ENCODE results near the gene CD3G. TPM values are rescaled to one million over a fixed set of nuclear protein-coding genes. Genes with fewer than 3 reads are reported as not detected.

The CD3G gene
- total and polyA plus RNA-seq, 2 of the 4 experiments (the other 2 are of a cell fraction), result not detected

GRCh38 chr11:118314988-118315411 is 29.1 kb upstream of the CD3G start:
- POLR2A ChIA-PET (ENCODE audit: unreplicated experiment), result no interaction called here
- Histone ChIP-seq H3K9ac (ENCODE audit: low read depth, low read length) (no peak overlapping the region), H3K36me3 (ENCODE audit: control insufficient read depth, insufficient read depth, low read length) (no peaks in the 10 kb centered on the region), H3K4me3 (ENCODE audit: insufficient read depth, low read depth, low read length) (no peak overlapping the region), H3K27me3 (ENCODE audit: control insufficient read depth, insufficient read depth, low read length) (peaks cover 18% of the 10 kb centered on the region; the same call in 1 of the 2 replicates), H3K56ac (ENCODE audit: extremely low read depth, insufficient read depth, low read length) (no peak overlapping the region), H2BK120ac (ENCODE audit: low read depth, low read length) (no peak overlapping the region), H3K14ac (replicated peaks; ENCODE audit: low read depth, low read length) (no peak overlapping the region), H4K5ac (ENCODE audit: low read depth, low read length) (no peak overlapping the region), H3K9me1 (ENCODE audit: insufficient read depth, low read length) (no peaks in the 10 kb centered on the region), H2AK9ac (replicated peaks; ENCODE audit: low read depth, low read length, poor library complexity) (no peak overlapping the region), H3K27ac (ENCODE audit: insufficient read depth, low read length) (no peak overlapping the region), H3K23ac (ENCODE audit: low read depth, low read length) (no peak overlapping the region), H3K4me1 (ENCODE audit: control insufficient read depth, insufficient read depth, low read length) (no peaks in the 10 kb centered on the region), H3K18ac (ENCODE audit: low read depth, low read length) (no peak overlapping the region), H4K8ac (ENCODE audit: low read depth in 2 of 2, low read length in 2 of 2) (no peak overlapping the region), H2AFZ (replicated peaks; ENCODE audit: low read length, poor library complexity) (no peak overlapping the region), H3K4me2 (ENCODE audit: low read depth, low read length) (no peak overlapping the region), H3K4ac (ENCODE audit: low read depth, low read length) (no peak overlapping the region), H2BK5ac (ENCODE audit: low read depth, low read length, poor library complexity, severe bottlenecking) (no peak overlapping the region), H2BK15ac (ENCODE audit: low read depth, low read length) (no peak overlapping the region), H3K79me1 (ENCODE audit: low read depth in 1 of 2, low read length in 2 of 2) (no peaks in the 10 kb centered on the region), H2BK20ac (ENCODE audit: low read depth, low read length) (no peak overlapping the region), H3K9me3 (ENCODE audit: control insufficient read depth, insufficient read depth, low read length) (no peaks in the 10 kb centered on the region), H4K91ac (ENCODE audit: insufficient read depth, low read depth, low read length) (no peak overlapping the region), H2AK5ac (ENCODE audit: low read depth, low read length) (no peak overlapping the region), H4K20me1 (ENCODE audit: insufficient read depth, low read length) (no peaks in the 10 kb centered on the region)
- in situ Hi-C loops (cut with MboI; ENCODE audit: low sequenced_read_pairs) (no loop called here), dilution Hi-C loops (cut with HindIII; ENCODE audit: low sequenced_read_pairs, unreplicated experiment) (no loop called here), intact Hi-C loops (cut with micrococcal nuclease) (no loop called here)
- CTCF ChIA-PET, result no interaction called here
- no peak for ATAC-seq (ENCODE audit: low read depth)
- no peak for TF ChIP-seq ELK1 (IDR thresholded peaks at IDR 0.05; ENCODE audit: borderline replicate concordance, low read depth, low read length)
- TF ChIP-seq MXI1 (IDR thresholded peaks at IDR 0.05; ENCODE audit: borderline replicate concordance, low read depth, low read length), result no peak
- no peak for TF ChIP-seq CHD1 (IDR thresholded peaks at IDR 0.05; ENCODE audit: low read depth, low read length)
- no peak for TF ChIP-seq FOS (IDR thresholded peaks at IDR 0.05; ENCODE audit: low read depth, low read length)
- TF ChIP-seq MAFK (IDR thresholded peaks at IDR 0.05; ENCODE audit: low read depth, low read length), result no peak
- no peak for TF ChIP-seq MAZ (IDR thresholded peaks at IDR 0.05; ENCODE audit: borderline replicate concordance, low read depth, low read length)
- TF ChIP-seq, protein P1, sequence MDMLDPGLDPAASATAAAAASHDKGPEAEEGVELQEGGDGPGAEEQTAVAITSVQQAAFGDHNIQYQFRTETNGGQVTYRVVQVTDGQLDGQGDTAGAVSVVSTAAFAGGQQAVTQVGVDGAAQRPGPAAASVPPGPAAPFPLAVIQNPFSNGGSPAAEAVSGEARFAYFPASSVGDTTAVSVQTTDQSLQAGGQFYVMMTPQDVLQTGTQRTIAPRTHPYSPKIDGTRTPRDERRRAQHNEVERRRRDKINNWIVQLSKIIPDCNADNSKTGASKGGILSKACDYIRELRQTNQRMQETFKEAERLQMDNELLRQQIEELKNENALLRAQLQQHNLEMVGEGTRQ (IDR thresholded peaks at IDR 0.05; ENCODE audit: low read depth, low read length), result no peak
- no peak for TF ChIP-seq RFX5 (IDR thresholded peaks at IDR 0.05; ENCODE audit: low read depth, low read length)
- no peak for TF ChIP-seq POLR2A (IDR thresholded peaks at IDR 0.05; ENCODE audit: low read depth, low read length)
- TF ChIP-seq, protein P2, sequence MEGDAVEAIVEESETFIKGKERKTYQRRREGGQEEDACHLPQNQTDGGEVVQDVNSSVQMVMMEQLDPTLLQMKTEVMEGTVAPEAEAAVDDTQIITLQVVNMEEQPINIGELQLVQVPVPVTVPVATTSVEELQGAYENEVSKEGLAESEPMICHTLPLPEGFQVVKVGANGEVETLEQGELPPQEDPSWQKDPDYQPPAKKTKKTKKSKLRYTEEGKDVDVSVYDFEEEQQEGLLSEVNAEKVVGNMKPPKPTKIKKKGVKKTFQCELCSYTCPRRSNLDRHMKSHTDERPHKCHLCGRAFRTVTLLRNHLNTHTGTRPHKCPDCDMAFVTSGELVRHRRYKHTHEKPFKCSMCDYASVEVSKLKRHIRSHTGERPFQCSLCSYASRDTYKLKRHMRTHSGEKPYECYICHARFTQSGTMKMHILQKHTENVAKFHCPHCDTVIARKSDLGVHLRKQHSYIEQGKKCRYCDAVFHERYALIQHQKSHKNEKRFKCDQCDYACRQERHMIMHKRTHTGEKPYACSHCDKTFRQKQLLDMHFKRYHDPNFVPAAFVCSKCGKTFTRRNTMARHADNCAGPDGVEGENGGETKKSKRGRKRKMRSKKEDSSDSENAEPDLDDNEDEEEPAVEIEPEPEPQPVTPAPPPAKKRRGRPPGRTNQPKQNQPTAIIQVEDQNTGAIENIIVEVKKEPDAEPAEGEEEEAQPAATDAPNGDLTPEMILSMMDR (conservative IDR thresholded peaks at IDR 0.05; ENCODE audit: low read depth, low read length), result no peak
- TF ChIP-seq CEBPB (IDR thresholded peaks at IDR 0.05; ENCODE audit: low read depth, low read length), result no peak
- TF ChIP-seq BHLHE40 (IDR thresholded peaks at IDR 0.05; ENCODE audit: low read depth, low read length), result no peak
- no peak for TF ChIP-seq RCOR1 (IDR thresholded peaks at IDR 0.05; ENCODE audit: insufficient replicate concordance, low read length)
- TF ChIP-seq SMC3 (IDR thresholded peaks at IDR 0.05; ENCODE audit: low read depth, low read length), result no peak
- DNase-seq, result no peak
- WGBS, 2 experiments (ENCODE audit: extremely low coverage in 2 of 2, insufficient read length in 1 of 2), result 33% methylated on average over 1 of the region's 7 CpGs; no CpG with 5 or more reads in 1 of the 2 experiments
- no TSS peak for BruUV-seq (replicated peaks)

Measured in IMR-90 (cell line).